WI38 (cell line): Measurements from ENCODE around the gene CRTC3.

Source experiments
- H3K4me3 ChIP-seq: 2 replicates; pipeline ENCODE4 v1.5.1; 2011; ENCODE audit warnings: low read depth, mild to moderate bottlenecking, control low read depth, low read length
- TF ChIP-seq, protein P1 (sequence below): IDR thresholded peaks from 2 replicates; pipeline ENCODE4 v1.5.1; 2012; ENCODE audit warnings: low read depth, mild to moderate bottlenecking, control low read depth, low read length

The CRTC3 gene

DNA sequence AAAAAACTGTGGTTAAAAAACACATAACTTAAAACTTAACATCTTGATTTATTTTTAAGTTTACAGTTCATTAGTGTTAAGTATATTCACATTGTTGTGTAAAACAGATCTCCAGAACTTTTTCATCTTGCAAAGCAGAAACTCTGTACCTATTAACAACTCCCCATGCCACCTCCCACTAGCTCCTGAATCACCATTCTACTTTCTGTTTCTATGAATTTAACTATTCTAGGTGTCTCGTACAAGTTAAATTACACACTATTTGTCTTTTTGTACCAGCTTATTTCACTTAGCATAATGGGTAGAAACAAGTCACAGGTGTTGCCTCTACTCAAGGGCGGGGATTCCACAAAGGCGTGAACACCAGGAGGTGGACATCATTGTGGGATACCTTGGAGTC, 43.2 kb downstream of the CRTC3 start:
- TF ChIP-seq, protein P1, sequence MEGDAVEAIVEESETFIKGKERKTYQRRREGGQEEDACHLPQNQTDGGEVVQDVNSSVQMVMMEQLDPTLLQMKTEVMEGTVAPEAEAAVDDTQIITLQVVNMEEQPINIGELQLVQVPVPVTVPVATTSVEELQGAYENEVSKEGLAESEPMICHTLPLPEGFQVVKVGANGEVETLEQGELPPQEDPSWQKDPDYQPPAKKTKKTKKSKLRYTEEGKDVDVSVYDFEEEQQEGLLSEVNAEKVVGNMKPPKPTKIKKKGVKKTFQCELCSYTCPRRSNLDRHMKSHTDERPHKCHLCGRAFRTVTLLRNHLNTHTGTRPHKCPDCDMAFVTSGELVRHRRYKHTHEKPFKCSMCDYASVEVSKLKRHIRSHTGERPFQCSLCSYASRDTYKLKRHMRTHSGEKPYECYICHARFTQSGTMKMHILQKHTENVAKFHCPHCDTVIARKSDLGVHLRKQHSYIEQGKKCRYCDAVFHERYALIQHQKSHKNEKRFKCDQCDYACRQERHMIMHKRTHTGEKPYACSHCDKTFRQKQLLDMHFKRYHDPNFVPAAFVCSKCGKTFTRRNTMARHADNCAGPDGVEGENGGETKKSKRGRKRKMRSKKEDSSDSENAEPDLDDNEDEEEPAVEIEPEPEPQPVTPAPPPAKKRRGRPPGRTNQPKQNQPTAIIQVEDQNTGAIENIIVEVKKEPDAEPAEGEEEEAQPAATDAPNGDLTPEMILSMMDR = no peak
- no peak overlapping the region for H3K4me3 ChIP-seq

DNA sequence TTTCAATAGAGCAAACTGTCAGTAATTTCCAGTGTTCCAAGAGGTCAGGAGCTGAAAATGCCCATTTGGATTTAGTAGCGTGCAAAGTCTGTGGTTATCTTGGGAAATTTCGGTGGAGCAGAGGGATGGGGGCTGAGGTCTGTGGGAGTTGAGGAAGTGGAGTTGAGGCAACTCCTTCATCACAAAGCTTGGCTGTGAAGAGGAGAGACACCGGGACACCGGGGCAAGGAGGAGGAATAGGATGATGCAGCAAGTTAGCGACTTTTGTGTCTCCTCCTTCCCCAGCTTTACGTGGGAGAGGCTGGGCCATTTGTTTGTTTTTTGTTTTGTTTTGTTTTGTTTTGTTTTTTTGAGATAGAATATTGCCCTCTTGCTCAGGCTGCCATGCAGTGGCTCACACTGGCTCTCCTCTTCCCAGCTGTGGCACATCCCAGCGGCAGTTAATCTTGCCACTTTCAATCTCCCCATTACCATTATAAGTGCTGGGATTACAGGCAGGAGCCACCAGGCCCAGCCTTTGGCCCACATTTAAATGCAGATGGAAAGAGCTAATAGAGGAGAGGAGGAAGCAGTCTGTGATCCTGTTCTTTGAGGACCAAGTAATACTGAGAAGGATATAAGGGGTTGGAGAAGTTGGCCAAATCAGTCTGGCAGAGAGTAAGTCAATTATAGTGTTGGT, 47.1 kb downstream of the CRTC3 start:
- TF ChIP-seq, protein P1 = no peak
- no peak overlapping the region for H3K4me3 ChIP-seq

- TF ChIP-seq, protein P1 = no peak
- no peak overlapping the region for H3K4me3 ChIP-seq
Measured at GRCh38 chr15:90579213-90579612, 49.5 kb downstream of the CRTC3 start.

DNA sequence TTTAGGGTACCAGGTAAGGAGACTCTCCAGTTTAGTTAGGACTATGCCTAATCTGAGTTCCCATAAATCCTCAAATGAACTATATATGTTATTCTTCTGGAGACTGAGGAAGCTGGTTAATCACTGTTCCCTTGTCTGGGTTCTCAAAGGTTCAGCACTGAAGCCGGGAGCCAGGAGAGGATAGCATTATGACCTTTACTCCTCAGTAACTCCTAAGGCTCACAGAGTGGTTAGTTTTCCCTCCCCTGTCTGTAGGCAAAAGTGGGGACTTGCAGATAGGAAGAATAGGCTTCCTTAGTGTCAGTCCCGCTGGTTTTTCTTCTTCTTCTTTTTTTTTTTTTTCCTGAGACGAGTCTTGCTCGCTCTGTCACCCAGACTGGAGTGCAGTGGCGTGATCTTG, 50.4 kb downstream of the CRTC3 start:
- no peak overlapping the region for H3K4me3 ChIP-seq
- TF ChIP-seq, protein P1 = no peak

- TF ChIP-seq, protein P1 = no peak
- H3K4me3 ChIP-seq = no peak overlapping the region
Measured at GRCh38 chr15:90580541-90580940, 50.8 kb downstream of the CRTC3 start.

DNA sequence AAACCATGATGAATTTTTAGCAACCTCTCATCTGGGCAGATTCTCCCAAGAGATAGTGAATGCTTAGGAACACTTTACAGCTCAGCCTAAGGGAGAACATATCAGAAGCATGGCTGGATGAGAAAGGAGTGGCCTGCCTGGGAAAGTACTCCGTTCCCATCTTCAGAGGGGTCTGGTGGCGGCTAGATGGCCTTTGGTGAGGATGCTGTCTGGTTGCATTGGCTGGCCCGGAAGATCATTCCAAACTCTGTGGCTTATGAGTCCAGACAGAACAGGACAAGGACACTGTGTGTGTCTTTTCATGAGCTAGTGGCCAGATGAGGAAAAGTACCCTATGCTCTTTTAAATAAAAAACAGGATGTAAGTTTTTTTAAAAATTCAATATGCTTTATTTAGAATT, 51.2 kb downstream of the CRTC3 start:
- no peak overlapping the region for H3K4me3 ChIP-seq
- TF ChIP-seq, protein P1 = no peak

GRCh38 chr15:90581771-90582352, 52.1 kb downstream of the CRTC3 start:
- TF ChIP-seq, protein P1 = no peak
- no peak overlapping the region for H3K4me3 ChIP-seq
